ENCODE results near the gene CTTN.
"Not testable (repeated sequence)": the region's sequence is repeated elsewhere in the genome, so short reads cannot be mapped to it uniquely, and the experiment has no call there.

CTTN gene

GRCh38 chr11:70381872-70382861 is 16.2 kb upstream of the CTTN start:
- DNase-seq (ENCODE audit: low read depth), result no peak

DNA sequence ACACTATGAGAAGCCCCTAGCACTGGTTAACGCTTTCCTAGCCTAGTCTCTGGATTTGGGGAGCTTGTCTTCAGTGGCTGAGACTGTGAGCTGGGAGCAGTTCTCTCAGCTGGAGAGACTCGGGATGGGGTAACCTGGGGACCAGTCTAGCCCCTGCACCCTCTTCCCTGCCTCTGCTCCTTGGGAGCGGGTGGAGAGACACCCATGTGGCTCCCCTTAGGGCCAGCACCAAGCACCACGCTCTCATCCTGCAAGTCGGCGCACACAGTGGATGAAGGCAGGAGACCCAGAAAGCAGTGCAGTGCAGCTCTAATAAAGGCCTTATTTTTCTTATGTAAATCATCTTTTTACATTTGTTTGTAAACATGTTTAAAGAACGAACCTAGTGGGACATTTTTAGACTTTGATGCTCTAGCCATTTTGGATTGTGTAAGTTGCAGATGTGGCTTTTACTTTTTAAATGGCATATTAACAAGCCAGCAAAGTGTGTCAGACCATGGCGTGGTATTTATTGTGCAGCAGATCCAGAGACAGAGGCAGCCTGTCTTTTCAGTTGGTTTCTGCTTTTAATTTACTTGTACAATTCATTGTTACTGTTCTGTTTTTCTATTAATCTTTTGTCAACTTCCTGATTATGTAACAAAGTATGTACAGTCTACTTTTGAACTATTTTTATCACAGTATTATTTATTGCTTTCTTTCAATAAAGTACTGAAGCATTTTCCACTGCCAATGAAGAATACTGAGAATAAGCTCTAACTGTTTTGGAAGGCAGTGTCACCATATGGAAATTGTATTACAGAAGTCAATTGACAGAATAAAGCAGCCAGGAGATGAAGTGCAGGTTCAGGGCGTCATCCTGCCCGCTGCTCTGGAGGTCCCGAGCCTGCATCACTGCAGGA is 14.4 kb upstream of the CTTN start:
- DNase-seq (ENCODE audit: low read depth), result no peak

GRCh38 chr11:70384566-70385152 is 13.7 kb upstream of the CTTN start:
- no peak for DNase-seq (ENCODE audit: low read depth)

DNA sequence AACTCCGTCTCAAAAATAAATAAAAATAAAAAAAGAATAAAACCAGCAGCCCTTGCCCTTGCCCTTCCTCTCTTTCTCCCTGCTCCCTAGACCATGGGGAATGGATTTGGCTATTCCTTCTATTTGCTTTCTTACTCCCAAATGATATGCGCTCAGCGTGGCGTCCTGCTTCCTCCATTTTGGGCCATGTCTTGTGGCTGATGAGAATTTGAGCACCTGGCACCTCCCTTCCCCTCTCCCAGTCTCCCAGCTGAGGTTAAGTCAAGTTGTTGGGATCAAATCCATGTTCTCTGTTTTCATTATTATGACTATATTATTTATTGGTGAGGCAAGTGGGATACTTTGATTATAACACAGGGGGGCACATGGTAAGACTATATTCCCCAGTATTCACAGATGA is 10.8 kb upstream of the CTTN start:
- DNase-seq (ENCODE audit: low read depth), result no peak

GRCh38 chr11:70389201-70389600 is 9.1 kb upstream of the CTTN start:
- DNase-seq (ENCODE audit: low read depth), result no peak

- DNase-seq (ENCODE audit: low read depth), result not testable (repeated sequence)
Observed at GRCh38 chr11:70390882-70391281, 7.4 kb upstream of the CTTN start.

DNA sequence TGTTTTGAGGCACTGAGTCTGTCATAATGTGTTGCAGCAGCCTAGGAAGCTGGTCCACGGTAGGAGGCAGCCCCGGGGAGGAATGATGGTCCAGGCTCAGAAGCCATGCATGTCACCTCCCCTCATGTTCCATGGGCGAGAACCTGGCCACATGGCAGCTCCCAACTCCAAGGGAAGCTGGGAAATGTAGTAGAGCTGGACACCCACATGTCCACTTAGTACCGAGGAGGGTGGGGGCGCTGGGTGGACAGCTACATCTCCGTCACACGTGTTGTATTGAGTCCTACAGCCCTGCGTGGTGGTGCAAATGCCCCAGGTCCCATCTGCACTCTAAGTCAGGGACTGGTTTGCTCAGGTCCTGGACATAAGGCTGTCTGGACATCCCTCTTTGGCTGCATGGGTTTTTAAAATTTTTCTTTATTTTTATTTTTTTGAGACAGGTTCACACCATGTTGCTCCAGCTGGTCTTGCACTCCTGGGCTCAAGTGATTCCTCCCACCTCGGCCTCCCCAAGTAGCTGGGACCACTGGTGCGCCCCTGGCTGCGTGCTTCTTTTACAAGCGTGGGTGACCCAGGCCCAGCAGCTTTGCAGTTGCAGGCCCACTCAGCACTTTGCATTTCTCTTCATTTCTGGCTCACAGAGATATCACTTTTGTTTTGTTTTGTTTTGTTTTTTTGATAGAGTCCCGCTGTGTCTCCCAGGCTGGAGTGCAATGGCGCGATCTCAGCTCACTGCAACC is 3.9 kb upstream of the CTTN start:
- DNase-seq (ENCODE audit: low read depth), result no peak

DNA sequence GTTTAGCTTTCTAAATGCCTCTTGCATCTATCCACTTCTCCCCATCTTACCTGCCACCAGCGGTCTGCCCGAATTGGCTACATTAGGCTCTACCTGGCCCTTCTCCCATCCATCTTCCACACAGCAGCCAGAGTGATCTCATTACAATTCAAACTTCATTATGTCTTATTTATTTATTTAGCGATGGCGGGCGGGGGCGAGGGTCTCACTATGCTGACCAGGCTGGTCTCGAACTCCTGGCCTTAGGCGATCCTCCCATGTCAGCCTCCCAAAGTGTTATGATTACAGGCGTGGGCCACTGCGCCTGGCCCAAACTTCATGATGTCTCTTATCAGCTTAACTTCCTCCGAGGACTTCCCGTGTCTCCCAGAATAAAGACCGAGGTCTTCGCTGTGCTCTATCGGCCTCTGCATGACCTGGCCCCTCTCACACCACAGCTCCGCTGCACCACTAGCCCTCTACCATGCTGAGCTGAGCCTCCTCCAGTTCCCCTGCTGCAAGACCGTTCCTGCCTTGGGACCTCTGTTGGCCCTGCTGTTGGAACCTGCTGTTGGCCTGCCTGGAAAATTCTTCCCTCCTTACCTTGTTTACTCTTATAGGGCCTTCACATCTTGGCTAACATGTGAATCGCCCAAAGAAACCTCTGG is 870 bp upstream of the CTTN start:
- no peak for DNase-seq (ENCODE audit: low read depth)

DNA sequence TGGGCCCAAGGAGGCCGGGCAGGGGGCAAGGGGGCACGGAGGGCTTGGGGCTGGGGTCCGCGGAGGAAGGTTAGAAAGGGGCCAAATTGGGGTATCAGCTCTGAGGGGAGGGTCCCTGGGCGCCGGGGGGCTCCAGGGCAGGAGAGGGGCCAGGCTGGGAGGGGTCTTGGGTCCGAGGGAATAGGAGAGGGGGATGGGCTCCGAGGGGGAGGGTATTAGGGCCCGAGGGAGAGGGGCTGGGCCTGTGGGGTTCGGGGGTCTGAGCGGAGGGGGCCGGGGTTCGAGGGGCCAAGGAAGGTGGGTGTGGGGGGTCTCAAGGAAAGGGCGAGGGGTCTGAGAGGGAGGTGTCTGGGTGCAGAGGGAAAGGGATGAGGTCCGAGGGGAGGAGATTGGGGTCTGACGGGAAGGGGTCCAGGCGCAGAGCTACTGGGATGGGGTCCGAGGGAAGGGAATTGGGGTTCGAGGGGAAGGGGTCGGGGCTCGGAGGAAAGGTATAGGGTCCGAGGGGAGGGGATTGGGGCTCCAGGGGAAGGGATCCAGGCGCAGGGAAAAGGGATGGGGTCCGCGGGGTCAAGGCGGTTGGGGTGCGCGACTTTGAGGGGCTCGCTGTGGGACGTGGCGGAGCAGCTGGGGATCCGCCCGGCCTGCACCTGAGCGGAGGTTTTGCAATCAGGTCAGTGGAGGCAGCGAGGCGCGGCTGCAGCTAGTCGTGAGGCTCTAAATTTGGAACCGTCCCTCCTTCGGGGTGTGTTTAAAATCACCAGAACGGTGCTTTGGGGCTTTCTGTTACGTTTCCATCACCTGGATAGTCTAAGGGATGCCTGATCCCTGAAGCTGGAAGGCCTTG is 728 bp downstream of the CTTN start:
- DNase-seq (ENCODE audit: low read depth), result no peak

DNA sequence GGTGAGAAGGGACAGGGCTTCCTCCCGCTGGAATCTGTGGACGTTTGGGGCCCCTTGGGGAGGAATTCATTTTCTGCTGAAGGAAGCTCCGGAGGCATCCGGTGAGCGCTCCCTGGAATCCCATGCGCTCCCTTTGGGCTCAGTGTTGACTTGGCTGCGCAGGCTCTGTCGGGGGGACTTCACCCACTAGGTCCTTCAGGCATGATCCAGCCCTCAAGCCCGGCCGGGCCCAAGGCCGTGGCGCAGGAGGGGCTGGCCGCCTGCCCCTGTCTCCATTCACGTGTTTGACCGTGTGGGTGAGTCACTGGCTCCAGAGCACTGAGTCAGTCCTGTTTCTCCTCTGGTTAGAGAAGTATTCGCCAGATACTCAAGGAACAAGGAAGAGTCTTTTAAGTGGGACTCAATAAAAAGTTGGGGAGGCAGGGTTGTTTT is 1.4 kb downstream of the CTTN start:
- DNase-seq (ENCODE audit: low read depth), result no peak

DNA sequence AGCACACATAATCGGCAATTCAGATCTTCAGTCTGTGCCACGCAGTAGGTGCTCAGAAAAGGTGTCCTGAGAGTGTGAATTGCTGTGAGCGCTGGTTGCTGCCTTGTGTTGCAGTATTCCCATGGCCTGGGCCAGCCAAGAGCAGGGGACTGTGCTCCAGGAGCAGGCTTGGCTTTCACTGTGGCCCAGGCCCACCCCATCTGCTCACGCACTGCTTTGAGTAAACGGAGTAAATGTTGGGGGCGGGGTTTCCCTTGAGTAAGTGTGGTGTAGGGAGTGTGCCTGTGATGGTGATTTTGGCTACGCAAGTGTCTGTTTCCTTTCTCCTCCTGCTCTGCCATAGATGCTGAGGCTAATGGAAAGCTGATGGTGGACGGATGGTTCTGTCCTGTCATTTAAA is 2.3 kb downstream of the CTTN start:
- DNase-seq (ENCODE audit: low read depth), result no peak

GRCh38 chr11:70402016-70402415 is 3.7 kb downstream of the CTTN start:
- DNase-seq (ENCODE audit: low read depth), result no peak

DNA sequence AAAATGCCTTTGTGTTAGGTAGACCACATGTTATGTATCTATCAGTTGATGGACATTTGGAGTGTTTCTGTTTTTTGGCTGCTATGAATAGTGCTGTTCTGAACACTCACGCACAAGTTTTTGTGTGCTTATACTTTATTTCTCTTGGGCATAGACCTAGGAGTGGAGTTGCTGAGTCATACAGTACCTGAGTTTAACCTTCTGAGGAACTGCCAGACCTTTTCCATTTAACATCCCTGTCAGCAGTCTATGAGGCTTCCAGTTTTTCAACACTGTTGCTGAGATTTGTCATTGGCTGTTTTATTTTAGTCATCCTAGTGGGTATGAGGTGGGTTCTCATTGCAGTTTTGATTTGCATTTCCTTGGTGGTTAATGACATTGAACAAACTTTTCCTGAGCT is 4.4 kb downstream of the CTTN start:
- no peak for DNase-seq (ENCODE audit: low read depth)

GRCh38 chr11:70404244-70404643 is 5.9 kb downstream of the CTTN start:
- DNase-seq (ENCODE audit: low read depth), result no peak

DNA sequence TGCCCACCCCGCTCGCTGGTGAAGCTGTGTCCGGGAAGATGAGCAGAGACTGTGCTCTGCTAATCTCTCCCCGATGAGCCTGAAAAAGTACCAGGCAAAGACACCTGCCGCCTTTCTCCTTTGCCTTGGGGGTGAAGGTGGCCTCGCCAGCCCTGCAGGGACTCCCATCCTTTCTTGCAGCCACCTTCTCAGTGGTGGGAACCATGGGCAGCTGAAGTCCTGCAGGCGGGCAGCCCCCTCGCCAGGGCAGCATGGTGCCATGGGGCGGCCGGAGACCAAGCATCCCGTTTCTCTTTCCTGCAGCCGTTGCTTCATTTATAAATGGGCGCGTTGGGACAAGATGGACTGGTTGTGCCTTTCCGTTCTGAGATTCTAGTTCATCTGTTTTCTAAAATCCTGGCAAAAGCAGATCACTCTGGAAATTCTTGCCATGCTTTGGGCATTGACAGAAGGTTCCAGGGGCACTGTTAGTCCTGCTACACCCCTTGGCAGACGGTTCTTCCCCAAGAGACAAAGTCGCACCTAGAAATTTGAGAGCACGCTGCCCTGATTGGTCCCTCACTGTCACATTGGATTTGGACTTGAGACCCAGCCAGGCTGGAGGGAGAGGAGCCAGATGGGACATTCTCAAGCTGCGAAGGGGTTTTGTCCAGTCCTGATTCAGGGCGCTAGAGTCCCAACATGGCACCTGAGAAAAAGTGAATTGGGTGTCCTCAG is 7.5 kb downstream of the CTTN start:
- no peak for DNase-seq (ENCODE audit: low read depth)

- DNase-seq (ENCODE audit: low read depth), result no peak
Observed at GRCh38 chr11:70407121-70407520, 8.8 kb downstream of the CTTN start.

DNA sequence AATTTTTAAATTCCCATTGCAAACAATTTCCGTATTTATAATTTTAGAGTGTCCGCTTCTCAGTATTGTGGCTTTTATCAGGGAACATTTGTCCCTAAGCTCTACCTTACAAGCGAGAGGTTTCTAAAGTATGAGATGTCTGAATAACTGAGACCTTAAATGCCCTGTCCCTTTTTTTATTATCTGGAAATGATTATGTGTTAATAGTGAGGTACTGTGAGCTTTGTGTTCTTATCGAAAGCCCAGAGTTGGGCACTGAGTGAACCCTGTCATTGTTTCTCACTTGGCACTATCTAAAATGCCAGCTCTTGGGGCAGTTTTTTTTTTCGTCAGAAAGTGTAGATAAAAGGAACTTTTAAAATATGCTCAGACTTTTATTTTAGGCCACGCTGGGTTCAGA is 9.5 kb downstream of the CTTN start:
- no peak for DNase-seq (ENCODE audit: low read depth)

DNA sequence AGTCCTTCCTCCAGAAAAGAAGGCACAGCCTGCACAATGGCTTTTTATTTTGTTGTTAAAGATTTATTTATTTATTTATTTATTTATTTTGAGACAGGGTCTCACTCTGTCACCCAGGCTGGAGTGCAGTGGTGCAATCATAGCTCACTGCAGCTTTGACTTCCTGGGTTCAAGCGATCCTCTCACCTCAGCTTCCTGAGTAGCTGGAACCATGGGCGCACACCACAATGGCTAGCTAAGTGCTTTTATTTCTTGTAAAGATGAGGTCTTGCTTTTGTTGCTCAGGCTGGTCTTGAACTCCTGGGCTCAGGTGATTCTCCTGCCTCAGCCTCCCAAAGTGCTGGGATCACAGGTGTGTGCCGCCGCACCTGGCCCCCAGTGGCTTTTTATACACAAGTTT is 10.0 kb downstream of the CTTN start:
- DNase-seq (ENCODE audit: low read depth), result not testable (repeated sequence)

DNA sequence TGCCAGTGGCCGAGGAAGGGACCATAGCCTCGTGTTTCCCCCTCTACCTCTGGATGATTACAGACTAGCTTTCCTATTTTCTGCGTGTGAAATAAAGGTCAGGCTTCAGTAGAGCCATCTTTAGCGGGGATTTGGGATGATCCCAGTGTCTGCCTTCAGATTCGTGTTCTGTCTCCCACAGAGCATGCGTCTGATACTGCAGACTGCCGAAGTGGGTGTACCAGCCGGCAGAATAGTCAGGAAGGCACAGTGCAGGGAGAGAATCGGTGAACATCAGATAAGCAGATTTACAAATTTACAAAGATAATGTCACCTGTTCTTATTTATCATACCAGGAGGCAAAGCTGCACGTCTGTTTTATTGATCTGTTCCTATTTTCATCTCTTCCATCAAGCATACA is 11.1 kb downstream of the CTTN start:
- no peak for DNase-seq (ENCODE audit: low read depth)

- no peak for DNase-seq (ENCODE audit: low read depth)
Observed at GRCh38 chr11:70409871-70410270, 11.5 kb downstream of the CTTN start.

Measured in stimulated activated CD8-positive, alpha-beta memory T cell treated with anti-CD3 and anti-CD28 coated beads, Interleukin-7, amount 100 ng/mL, for 24 hours (primary cell).